SH-SY5Y (cell line): ENCODE results near the gene TPI1.

Experiments used
- GATA2 ChIP-seq: IDR thresholded peaks from 2 replicates; pipeline ENCODE4 v1.6.1; 2011; ENCODE audit warnings: mild to moderate bottlenecking, low read depth, low read length
- GATA3 ChIP-seq: IDR thresholded peaks from 2 replicates; pipeline ENCODE4 v1.6.1; 2011; ENCODE audit warnings: low read depth, mild to moderate bottlenecking, low read length, moderate library complexity

DNA sequence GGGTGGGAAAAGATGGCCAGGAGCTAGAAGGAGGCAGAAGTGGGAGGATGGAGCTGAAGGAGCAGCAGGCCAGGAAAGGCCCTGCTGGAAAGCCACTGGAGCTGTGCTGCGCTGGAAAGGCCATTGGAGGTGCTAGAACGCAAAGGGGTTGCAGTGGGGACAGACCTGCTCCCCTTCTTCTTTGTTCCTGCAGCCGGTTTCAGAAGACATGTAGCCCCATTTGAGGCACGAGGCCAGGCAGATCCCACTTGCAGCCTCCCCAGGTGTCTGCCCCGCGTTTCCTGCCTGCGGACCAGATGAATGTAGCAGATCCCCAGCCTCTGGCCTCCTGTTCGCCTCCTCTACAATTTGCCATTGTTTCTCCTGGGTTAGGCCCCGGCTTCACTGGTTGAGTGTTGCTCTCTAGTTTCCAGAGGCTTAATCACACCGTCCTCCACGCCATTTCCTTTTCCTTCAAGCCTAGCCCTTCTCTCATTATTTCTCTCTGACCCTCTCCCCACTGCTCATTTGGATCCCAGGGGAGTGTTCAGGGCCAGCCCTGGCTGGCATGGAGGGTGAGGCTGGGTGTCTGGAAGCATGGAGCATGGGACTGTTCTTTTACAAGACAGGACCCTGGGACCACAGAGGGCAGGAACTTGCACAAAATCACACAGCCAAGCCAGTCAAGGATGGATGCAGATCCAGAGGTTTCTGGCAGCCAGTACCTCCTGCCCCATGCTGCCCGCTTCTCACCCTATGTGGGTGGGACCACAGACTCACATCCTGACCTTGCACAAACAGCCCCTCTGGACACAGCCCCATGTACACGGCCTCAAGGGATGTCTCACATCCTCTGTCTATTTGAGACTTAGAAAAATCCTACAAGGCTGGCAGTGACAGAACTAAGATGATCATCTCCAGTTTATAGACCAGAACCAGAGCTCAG, 48.0 kb upstream of the TPI1 start:
- TF ChIP-seq GATA2, result no peak
- TF ChIP-seq GATA3, result no peak
